Measurements from ENCODE around the gene SOX10. TPM values are rescaled to one million over a fixed set of nuclear protein-coding genes. Genes with fewer than 3 reads are reported as not detected.

SOX10 gene
- total RNA-seq, 1 experiment from 2014 or later, result 2.7 TPM

DNA sequence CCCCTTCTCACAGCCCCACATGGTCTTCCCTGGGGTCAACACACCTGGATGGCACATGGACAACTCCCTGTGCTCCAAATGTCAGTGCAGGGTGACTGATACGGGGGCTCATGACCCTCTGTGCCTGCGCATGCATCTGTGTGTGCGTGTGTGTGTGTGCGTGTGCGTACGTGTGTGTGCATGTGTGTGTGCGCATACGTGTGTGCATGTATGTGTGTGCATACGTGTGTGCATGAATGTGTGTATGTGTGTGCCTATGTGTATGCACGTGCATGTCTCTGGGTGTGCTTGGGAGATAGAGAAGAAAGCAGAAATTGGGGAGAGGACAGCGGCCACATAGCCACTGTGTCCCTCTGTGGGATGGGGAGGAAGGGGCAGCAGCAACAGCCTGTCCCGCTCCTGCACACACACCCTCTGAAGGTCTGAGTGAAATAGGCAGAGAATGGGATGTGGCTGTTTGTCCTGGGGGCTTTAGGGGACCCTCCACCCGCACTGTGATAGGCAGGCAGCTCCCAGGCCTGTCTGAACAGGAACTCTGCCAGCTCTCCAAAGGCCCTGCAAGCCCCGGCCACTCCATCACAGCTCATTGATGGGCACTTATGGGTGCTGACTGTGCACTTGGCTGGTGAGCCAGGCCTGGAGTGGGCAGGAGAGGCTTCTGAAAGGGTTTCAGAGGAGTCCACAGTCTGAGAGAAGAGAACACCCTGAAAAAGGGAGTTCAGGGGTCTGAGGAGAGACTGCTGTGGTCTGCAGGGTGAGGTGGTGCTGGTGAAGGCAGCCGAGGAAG is 44.2 kb upstream of the SOX10 start (continued):
- TF ChIP-seq, protein P1, sequence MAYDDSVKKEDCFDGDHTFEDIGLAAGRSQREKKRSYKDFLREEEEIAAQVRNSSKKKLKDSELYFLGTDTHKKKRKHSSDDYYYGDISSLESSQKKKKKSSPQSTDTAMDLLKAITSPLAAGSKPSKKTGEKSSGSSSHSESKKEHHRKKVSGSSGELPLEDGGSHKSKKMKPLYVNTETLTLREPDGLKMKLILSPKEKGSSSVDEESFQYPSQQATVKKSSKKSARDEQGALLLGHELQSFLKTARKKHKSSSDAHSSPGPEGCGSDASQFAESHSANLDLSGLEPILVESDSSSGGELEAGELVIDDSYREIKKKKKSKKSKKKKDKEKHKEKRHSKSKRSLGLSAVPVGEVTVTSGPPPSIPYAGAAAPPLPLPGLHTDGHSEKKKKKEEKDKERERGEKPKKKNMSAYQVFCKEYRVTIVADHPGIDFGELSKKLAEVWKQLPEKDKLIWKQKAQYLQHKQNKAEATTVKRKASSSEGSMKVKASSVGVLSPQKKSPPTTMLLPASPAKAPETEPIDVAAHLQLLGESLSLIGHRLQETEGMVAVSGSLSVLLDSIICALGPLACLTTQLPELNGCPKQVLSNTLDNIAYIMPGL (CRISPR knock-in tag; IDR thresholded peaks at IDR 0.05), result no peak
- TF ChIP-seq, protein P2, sequence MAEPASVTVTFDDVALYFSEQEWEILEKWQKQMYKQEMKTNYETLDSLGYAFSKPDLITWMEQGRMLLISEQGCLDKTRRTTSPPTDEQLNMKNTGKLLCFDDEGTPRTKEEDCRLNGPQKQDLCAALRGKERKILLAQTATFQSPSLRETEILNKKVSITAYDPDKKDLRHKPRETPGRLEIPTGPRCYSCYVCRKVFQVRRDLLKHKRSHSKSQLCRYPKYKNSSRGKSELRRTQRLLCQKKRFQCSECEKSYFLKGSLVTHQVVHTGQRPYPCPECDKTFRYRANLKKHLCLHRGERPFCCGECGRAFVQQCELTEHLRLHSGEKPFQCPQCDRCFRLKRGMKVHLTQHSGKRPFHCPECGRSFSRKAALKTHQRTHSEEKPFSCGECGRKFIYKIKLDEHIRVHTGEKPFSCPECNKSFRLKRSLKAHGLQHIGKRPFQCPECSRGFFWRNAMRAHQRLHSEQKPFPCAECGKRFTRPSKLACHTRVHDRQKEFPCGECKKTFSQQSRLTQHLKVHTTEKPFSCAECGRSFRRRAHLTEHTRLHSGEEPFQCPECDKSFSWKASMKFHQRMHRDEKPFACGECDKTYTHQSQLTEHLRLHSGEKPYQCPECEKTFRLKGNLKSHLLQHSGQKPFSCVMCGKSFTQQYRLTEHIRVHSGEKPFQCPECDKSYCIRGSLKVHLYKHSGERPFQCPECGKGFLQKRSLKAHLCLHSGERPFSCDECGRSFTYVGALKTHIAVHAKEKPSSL (CRISPR knock-in tag; conservative IDR thresholded peaks at IDR 0.05), result no peak
- TF ChIP-seq TP53 (CRISPR knock-in tag; IDR thresholded peaks at IDR 0.05) (no peak), GABPB1 (CRISPR knock-in tag; IDR thresholded peaks at IDR 0.05) (no peak), ZNF317 (CRISPR knock-in tag; IDR thresholded peaks at IDR 0.05; ENCODE audit: borderline replicate concordance, low read depth) (no peak), ZNF219 (CRISPR knock-in tag; IDR thresholded peaks at IDR 0.05; ENCODE audit: borderline replicate concordance) (no peak)
- TF ChIP-seq, protein P3, sequence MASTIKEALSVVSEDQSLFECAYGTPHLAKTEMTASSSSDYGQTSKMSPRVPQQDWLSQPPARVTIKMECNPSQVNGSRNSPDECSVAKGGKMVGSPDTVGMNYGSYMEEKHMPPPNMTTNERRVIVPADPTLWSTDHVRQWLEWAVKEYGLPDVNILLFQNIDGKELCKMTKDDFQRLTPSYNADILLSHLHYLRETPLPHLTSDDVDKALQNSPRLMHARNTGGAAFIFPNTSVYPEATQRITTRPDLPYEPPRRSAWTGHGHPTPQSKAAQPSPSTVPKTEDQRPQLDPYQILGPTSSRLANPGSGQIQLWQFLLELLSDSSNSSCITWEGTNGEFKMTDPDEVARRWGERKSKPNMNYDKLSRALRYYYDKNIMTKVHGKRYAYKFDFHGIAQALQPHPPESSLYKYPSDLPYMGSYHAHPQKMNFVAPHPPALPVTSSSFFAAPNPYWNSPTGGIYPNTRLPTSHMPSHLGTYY (CRISPR knock-in tag; IDR thresholded peaks at IDR 0.05), result no peak
- TF ChIP-seq, protein P4, sequence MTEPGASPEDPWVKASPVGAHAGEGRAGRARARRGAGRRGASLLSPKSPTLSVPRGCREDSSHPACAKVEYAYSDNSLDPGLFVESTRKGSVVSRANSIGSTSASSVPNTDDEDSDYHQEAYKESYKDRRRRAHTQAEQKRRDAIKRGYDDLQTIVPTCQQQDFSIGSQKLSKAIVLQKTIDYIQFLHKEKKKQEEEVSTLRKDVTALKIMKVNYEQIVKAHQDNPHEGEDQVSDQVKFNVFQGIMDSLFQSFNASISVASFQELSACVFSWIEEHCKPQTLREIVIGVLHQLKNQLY (CRISPR knock-in tag; IDR thresholded peaks at IDR 0.05), result no peak
- TF ChIP-seq, protein P5, sequence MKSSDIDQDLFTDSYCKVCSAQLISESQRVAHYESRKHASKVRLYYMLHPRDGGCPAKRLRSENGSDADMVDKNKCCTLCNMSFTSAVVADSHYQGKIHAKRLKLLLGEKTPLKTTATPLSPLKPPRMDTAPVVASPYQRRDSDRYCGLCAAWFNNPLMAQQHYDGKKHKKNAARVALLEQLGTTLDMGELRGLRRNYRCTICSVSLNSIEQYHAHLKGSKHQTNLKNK (CRISPR knock-in tag; IDR thresholded peaks at IDR 0.05), result no peak

DNA sequence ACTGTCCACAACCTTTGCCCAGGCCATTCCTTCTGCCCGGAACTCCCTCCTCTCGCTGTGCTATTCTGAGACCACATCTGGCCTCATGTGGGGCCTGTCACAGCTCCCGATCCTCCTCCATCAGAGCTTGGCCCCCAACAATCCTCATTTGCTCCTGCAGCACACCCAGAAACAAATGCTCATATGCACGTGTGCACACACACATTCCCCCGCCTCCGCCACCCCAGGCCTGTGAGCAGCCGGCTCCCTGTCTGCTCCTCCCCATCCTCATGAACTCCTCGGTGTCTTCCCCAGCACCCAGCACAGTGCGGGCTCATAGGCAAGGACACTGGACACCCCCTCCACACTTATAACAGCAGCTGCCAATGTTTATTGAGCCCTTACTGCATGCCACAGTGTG is 43.1 kb upstream of the SOX10 start:
- Mint-ChIP-seq H3K4me1 (peaks cover 9% of the 10 kb centered on the region), H3K27ac (no peak overlapping the region), H3K36me3 (no peaks in the 10 kb centered on the region), H3K4me3 (no peak overlapping the region), H3K9me3 (no peaks in the 10 kb centered on the region), H3K27me3 (ENCODE audit: low read depth) (peaks cover 2% of the 10 kb centered on the region)
- ChIA-PET CTCF (interaction anchor here (1.0 to 2.5 kb wide), 9 partner anchors 9 to 87 kb away, joined by 3 to 12 read pairs (median 6); no protein-coding TSS in a partner anchor), POLR2A (no interaction called here)
- DNase-seq (ENCODE audit: low spot score) (no peak), ATAC-seq (no peak)
- TF ChIP-seq, protein P6, sequence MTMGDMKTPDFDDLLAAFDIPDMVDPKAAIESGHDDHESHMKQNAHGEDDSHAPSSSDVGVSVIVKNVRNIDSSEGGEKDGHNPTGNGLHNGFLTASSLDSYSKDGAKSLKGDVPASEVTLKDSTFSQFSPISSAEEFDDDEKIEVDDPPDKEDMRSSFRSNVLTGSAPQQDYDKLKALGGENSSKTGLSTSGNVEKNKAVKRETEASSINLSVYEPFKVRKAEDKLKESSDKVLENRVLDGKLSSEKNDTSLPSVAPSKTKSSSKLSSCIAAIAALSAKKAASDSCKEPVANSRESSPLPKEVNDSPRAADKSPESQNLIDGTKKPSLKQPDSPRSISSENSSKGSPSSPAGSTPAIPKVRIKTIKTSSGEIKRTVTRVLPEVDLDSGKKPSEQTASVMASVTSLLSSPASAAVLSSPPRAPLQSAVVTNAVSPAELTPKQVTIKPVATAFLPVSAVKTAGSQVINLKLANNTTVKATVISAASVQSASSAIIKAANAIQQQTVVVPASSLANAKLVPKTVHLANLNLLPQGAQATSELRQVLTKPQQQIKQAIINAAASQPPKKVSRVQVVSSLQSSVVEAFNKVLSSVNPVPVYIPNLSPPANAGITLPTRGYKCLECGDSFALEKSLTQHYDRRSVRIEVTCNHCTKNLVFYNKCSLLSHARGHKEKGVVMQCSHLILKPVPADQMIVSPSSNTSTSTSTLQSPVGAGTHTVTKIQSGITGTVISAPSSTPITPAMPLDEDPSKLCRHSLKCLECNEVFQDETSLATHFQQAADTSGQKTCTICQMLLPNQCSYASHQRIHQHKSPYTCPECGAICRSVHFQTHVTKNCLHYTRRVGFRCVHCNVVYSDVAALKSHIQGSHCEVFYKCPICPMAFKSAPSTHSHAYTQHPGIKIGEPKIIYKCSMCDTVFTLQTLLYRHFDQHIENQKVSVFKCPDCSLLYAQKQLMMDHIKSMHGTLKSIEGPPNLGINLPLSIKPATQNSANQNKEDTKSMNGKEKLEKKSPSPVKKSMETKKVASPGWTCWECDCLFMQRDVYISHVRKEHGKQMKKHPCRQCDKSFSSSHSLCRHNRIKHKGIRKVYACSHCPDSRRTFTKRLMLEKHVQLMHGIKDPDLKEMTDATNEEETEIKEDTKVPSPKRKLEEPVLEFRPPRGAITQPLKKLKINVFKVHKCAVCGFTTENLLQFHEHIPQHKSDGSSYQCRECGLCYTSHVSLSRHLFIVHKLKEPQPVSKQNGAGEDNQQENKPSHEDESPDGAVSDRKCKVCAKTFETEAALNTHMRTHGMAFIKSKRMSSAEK (CRISPR knock-in tag; IDR thresholded peaks at IDR 0.05; ENCODE audit: borderline replicate concordance), result no peak
- no peak for TF ChIP-seq SOX15 (CRISPR knock-in tag; IDR thresholded peaks at IDR 0.05)
- no peak for TF ChIP-seq MXD4 (CRISPR knock-in tag; IDR thresholded peaks at IDR 0.05; ENCODE audit: borderline replicate concordance)
- TF ChIP-seq CBFB (CRISPR knock-in tag; IDR thresholded peaks at IDR 0.05; ENCODE audit: low read depth), result no peak
- TF ChIP-seq, protein P7, sequence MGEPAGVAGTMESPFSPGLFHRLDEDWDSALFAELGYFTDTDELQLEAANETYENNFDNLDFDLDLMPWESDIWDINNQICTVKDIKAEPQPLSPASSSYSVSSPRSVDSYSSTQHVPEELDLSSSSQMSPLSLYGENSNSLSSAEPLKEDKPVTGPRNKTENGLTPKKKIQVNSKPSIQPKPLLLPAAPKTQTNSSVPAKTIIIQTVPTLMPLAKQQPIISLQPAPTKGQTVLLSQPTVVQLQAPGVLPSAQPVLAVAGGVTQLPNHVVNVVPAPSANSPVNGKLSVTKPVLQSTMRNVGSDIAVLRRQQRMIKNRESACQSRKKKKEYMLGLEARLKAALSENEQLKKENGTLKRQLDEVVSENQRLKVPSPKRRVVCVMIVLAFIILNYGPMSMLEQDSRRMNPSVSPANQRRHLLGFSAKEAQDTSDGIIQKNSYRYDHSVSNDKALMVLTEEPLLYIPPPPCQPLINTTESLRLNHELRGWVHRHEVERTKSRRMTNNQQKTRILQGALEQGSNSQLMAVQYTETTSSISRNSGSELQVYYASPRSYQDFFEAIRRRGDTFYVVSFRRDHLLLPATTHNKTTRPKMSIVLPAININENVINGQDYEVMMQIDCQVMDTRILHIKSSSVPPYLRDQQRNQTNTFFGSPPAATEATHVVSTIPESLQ (CRISPR knock-in tag; IDR thresholded peaks at IDR 0.05), result no peak
- TF ChIP-seq ZNF416 (CRISPR knock-in tag; IDR thresholded peaks at IDR 0.05), result no peak
- no peak for TF ChIP-seq FOXP1 (CRISPR knock-in tag; IDR thresholded peaks at IDR 0.05; ENCODE audit: borderline replicate concordance)
- TF ChIP-seq NFATC4 (CRISPR knock-in tag; IDR thresholded peaks at IDR 0.05), result no peak
- TF ChIP-seq, protein P8, sequence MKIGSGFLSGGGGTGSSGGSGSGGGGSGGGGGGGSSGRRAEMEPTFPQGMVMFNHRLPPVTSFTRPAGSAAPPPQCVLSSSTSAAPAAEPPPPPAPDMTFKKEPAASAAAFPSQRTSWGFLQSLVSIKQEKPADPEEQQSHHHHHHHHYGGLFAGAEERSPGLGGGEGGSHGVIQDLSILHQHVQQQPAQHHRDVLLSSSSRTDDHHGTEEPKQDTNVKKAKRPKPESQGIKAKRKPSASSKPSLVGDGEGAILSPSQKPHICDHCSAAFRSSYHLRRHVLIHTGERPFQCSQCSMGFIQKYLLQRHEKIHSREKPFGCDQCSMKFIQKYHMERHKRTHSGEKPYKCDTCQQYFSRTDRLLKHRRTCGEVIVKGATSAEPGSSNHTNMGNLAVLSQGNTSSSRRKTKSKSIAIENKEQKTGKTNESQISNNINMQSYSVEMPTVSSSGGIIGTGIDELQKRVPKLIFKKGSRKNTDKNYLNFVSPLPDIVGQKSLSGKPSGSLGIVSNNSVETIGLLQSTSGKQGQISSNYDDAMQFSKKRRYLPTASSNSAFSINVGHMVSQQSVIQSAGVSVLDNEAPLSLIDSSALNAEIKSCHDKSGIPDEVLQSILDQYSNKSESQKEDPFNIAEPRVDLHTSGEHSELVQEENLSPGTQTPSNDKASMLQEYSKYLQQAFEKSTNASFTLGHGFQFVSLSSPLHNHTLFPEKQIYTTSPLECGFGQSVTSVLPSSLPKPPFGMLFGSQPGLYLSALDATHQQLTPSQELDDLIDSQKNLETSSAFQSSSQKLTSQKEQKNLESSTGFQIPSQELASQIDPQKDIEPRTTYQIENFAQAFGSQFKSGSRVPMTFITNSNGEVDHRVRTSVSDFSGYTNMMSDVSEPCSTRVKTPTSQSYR (CRISPR knock-in tag; IDR thresholded peaks at IDR 0.05), result no peak
- no peak for TF ChIP-seq ZNF396 (CRISPR knock-in tag; IDR thresholded peaks at IDR 0.05; ENCODE audit: borderline replicate concordance)

All from WTC11 (cell line).